ENCODE results near the gene PNMA8C.

Gene PNMA8C

GRCh38 chr19:46431824-46432223 is 3.1 kb upstream of the PNMA8C start (continued):
- no peak for TF ChIP-seq ZNF26 (tag by site-specific recombination; IDR thresholded peaks at IDR 0.05)
- no peak for TF ChIP-seq GLI2 (tag by site-specific recombination; IDR thresholded peaks at IDR 0.05; ENCODE audit: borderline replicate concordance, low read depth)
- no peak for TF ChIP-seq ZNF223 (tag by site-specific recombination; IDR thresholded peaks at IDR 0.05)
- TF ChIP-seq ZNF837 (tag by site-specific recombination; IDR thresholded peaks at IDR 0.05), result no peak
- TF ChIP-seq ZBTB17 (tag by site-specific recombination; IDR thresholded peaks at IDR 0.05), result no peak

- TF ChIP-seq ZNF530 (tag by site-specific recombination; IDR thresholded peaks at IDR 0.05; ENCODE audit: low read depth) (no peak), ZNF366 (tag by site-specific recombination; conservative IDR thresholded peaks at IDR 0.05) (peak; percentile 47; the same call in 1 of the 2 replicates)
- Histone ChIP-seq H3K4me1 (ENCODE audit: control insufficient read depth, insufficient read depth, low read length) (peaks cover 7% of the 10 kb centered on the region), H3K27ac (ENCODE audit: extremely low read depth, low read depth, low read length) (no peak overlapping the region), H3K36me3 (ENCODE audit: control insufficient read depth in 2 of 2, insufficient read depth in 1 of 2, low read length in 2 of 2) (no peaks in the 10 kb centered on the region), H3K9me3 (ENCODE audit: control insufficient read depth, insufficient read depth, low read depth, low read length) (no peaks in the 10 kb centered on the region), H3K4me3 (ENCODE audit: low read depth, low read length) (no peak overlapping the region)
- ChIA-PET CTCF (no interaction called here), POLR2A (interaction anchor here (0.6 kb wide), 1 partner anchor 22 kb away, joined by 3 read pairs; no protein-coding TSS in a partner anchor)
Measured at GRCh38 chr19:46429999-46430398, 1.3 kb upstream of the PNMA8C start.

GRCh38 chr19:46427518-46428045 is 1.2 kb downstream of the PNMA8C start:
- H3K4me3 ChIP-seq (ENCODE audit: low read depth, low read length), result no peak overlapping the region
- no peaks in the 10 kb centered on the region for H3K9me3 ChIP-seq (ENCODE audit: control insufficient read depth, insufficient read depth, low read depth, low read length)
- no peaks in the 10 kb centered on the region for H3K36me3 ChIP-seq (ENCODE audit: control insufficient read depth in 2 of 2, insufficient read depth in 1 of 2, low read length in 2 of 2)
- H3K4me1 ChIP-seq (ENCODE audit: control insufficient read depth, insufficient read depth, low read length), result peaks cover 7% of the 10 kb centered on the region
- ChIA-PET POLR2A (interaction anchor here (0.7 to 1.1 kb wide), 2 partner anchors 14 to 602 kb away, joined by 3 to 8 read pairs; partner anchors contain the start of gene CCDC8), CTCF (interaction anchor here (0.6 to 1.9 kb wide), 9 partner anchors 22 to 349 kb away, joined by 3 to 10 read pairs (median 3); no protein-coding TSS in a partner anchor)
- no peak overlapping the region for H3K27ac ChIP-seq (ENCODE audit: extremely low read depth, low read depth, low read length)
- TF ChIP-seq ZNF501 (tag by site-specific recombination; IDR thresholded peaks at IDR 0.05) (no peak), ZNF311 (tag by site-specific recombination; IDR thresholded peaks at IDR 0.05; ENCODE audit: borderline replicate concordance) (no peak), ZNF146 (tag by site-specific recombination; IDR thresholded peaks at IDR 0.05) (no peak), ZNF221 (tag by site-specific recombination; IDR thresholded peaks at IDR 0.05; ENCODE audit: borderline replicate concordance) (no peak), KLF10 (tag by site-specific recombination; IDR thresholded peaks at IDR 0.05) (no peak), ZFP69B (tag by site-specific recombination; IDR thresholded peaks at IDR 0.05) (no peak), GFI1B (tag by site-specific recombination; IDR thresholded peaks at IDR 0.05) (no peak), ZFHX2 (tag by site-specific recombination; conservative IDR thresholded peaks at IDR 0.05) (peak; percentile 75), ZNF639 (tag by site-specific recombination; IDR thresholded peaks at IDR 0.05) (no peak), ZNF837 (tag by site-specific recombination; IDR thresholded peaks at IDR 0.05) (no peak), ZNF426 (tag by site-specific recombination; IDR thresholded peaks at IDR 0.05) (no peak), ZNF416 (tag by site-specific recombination; IDR thresholded peaks at IDR 0.05) (no peak), EGR2 (tag by site-specific recombination; IDR thresholded peaks at IDR 0.05; ENCODE audit: low read depth) (peak; percentile 73; the same call in 1 of the 2 replicates), ZNF157 (tag by site-specific recombination; IDR thresholded peaks at IDR 0.05) (no peak), SP2 (tag by site-specific recombination; IDR thresholded peaks at IDR 0.05) (no peak)

All from HEK293 (cell line).